ENCODE measurements around the gene SKIC3. TPM values are rescaled to one million over a fixed set of nuclear protein-coding genes. Genes with fewer than 3 reads are reported as not detected.

SKIC3 gene
- total RNA-seq (2022): 75.6 and 78.4 TPM in 2 replicates
- Bru-seq, nascent RNA: percentile 89 among the genes with signal in this experiment
- percentile 89 among the genes with signal in this experiment for BruChase-seq, experiment 1, labeled RNA remaining after a 2-hour chase
- percentile 88 among the genes with signal in this experiment for BruChase-seq, experiment 2, labeled RNA remaining after a 6-hour chase
- long read RNA-seq, full-length matches to known transcripts: 12 of 34 reads
- long read RNA-seq, partial matches to known transcripts: 15 of 34 reads
- long read RNA-seq, other reads (novel, unspliced or antisense): 7 of 34 reads

GRCh38 chr5:95554647-95555548, at the start of gene SKIC3, which contains the start of gene ARSK:
SKIC3 (minus strand) TSS chr5:95554977; CDS start chr5:95547150, 7,827 bp downstream.
ARSK (plus strand) TSS chr5:95555101; CDS start chr5:95555279, 178 bp downstream.
- Mint-ChIP-seq H3K27me3 (ENCODE audit: insufficient read depth, unreplicated experiment) (no peaks in the 10 kb centered on the region), H3K9me3 (ENCODE audit: unreplicated experiment) (no peaks in the 10 kb centered on the region), H3K4me1 (ENCODE audit: low read depth, unreplicated experiment) (peaks cover 20% of the 10 kb centered on the region), H3K27ac (ENCODE audit: unreplicated experiment) (peak within 1 kb of the TSS; percentile 86), H3K4me3 (ENCODE audit: unreplicated experiment) (peak within 1 kb of the TSS; percentile 83), H3K36me3 (ENCODE audit: insufficient read depth, unreplicated experiment) (peaks cover 18% of the 10 kb centered on the region)
- CTCF ChIA-PET: interaction anchor here (0.7 to 1.0 kb wide), 3 partner anchors 92 to 587 kb away, joined by 3 read pairs; no protein-coding TSS in a partner anchor
- H3K9me3 ChIP-seq: no peaks in the 10 kb centered on the region; the same call in 1 of the 2 replicates
- TSS peak; percentile 64 for BruUV-seq (replicated peaks)
- no peaks in the 10 kb centered on the region for H3K27me3 ChIP-seq (replicated peaks; ENCODE audit: control insufficient read depth, insufficient read depth, low read length)
- peak within 1 kb of the TSS; percentile 78 for H3K4me3 ChIP-seq (ENCODE audit: low read depth, low read length)
- peak; percentile 10 to 54 for TF ChIP-seq CTCF (IDR thresholded peaks at IDR 0.05; ENCODE audit: insufficient read depth in 1 of 2, low read depth in 1 of 2, low read length in 1 of 2, severe bottlenecking in 1 of 2, unreplicated experiment in 1 of 2)
- peak; percentile 96 to 97 for DNase-seq
- no peaks in the 10 kb centered on the region for H3K36me3 ChIP-seq (ENCODE audit: control insufficient read depth, insufficient read depth, low read length)
- POLR2A ChIA-PET: interaction anchor here (0.6 to 1.0 kb wide), 4 partner anchors 92 to 905 kb away, joined by 3 to 7 read pairs (median 4); partner anchors contain the start of gene RFESD
- intact Hi-C loops (cut with micrococcal nuclease; ENCODE audit: unreplicated experiment): loop anchor here (1.0 to 10.0 kb wide), 3 partner anchors 52 to 290 kb away; partner anchors contain the start of gene GPR150
- H3K4me1 ChIP-seq: no peaks in the 10 kb centered on the region

GRCh38 chr5:95600557-95600956, 45.8 kb upstream of the SKIC3 start:
- POLR2A ChIA-PET: interaction anchor here (0.5 kb wide), 1 partner anchor 9 kb away, joined by 14 read pairs; no protein-coding TSS in a partner anchor
- TF ChIP-seq CTCF (IDR thresholded peaks at IDR 0.05; ENCODE audit: insufficient read depth in 1 of 2, low read depth in 1 of 2, low read length in 1 of 2, severe bottlenecking in 1 of 2, unreplicated experiment in 1 of 2): no peak
- Mint-ChIP-seq H3K27ac (ENCODE audit: unreplicated experiment) (no peak overlapping the region), H3K36me3 (ENCODE audit: insufficient read depth, unreplicated experiment) (peaks cover 5% of the 10 kb centered on the region), H3K9me3 (ENCODE audit: unreplicated experiment) (no peaks in the 10 kb centered on the region), H3K4me1 (ENCODE audit: low read depth, unreplicated experiment) (peaks cover 8% of the 10 kb centered on the region), H3K4me3 (ENCODE audit: unreplicated experiment) (no peak overlapping the region), H3K27me3 (ENCODE audit: insufficient read depth, unreplicated experiment) (no peaks in the 10 kb centered on the region)
- no peaks in the 10 kb centered on the region for H3K36me3 ChIP-seq (ENCODE audit: control insufficient read depth, insufficient read depth, low read length)
- intact Hi-C loops (cut with micrococcal nuclease; ENCODE audit: unreplicated experiment): no loop called here
- H3K4me1 ChIP-seq: no peaks in the 10 kb centered on the region
- H3K27me3 ChIP-seq (replicated peaks; ENCODE audit: control insufficient read depth, insufficient read depth, low read length): no peaks in the 10 kb centered on the region
- BruUV-seq (replicated peaks): no TSS peak
- no peak for DNase-seq
- H3K9me3 ChIP-seq: no peaks in the 10 kb centered on the region
- H3K4me3 ChIP-seq (ENCODE audit: low read depth, low read length): no peak overlapping the region
- CTCF ChIA-PET: no interaction called here

GRCh38 chr5:95599252-95599651, 44.5 kb upstream of the SKIC3 start:
- no peak for DNase-seq
- Mint-ChIP-seq H3K9me3 (ENCODE audit: unreplicated experiment) (no peaks in the 10 kb centered on the region), H3K36me3 (ENCODE audit: insufficient read depth, unreplicated experiment) (no peaks in the 10 kb centered on the region), H3K4me1 (ENCODE audit: low read depth, unreplicated experiment) (peaks cover 8% of the 10 kb centered on the region), H3K27ac (ENCODE audit: unreplicated experiment) (no peak overlapping the region), H3K27me3 (ENCODE audit: insufficient read depth, unreplicated experiment) (no peaks in the 10 kb centered on the region), H3K4me3 (ENCODE audit: unreplicated experiment) (no peak overlapping the region)
- POLR2A ChIA-PET: no interaction called here
- Histone ChIP-seq H3K36me3 (ENCODE audit: control insufficient read depth, insufficient read depth, low read length) (no peaks in the 10 kb centered on the region), H3K9me3 (no peaks in the 10 kb centered on the region), H3K4me3 (ENCODE audit: low read depth, low read length) (no peak overlapping the region), H3K27me3 (replicated peaks; ENCODE audit: control insufficient read depth, insufficient read depth, low read length) (no peaks in the 10 kb centered on the region), H3K4me1 (no peaks in the 10 kb centered on the region)
- CTCF ChIA-PET: no interaction called here
- intact Hi-C loops (cut with micrococcal nuclease; ENCODE audit: unreplicated experiment): no loop called here
- no peak for TF ChIP-seq CTCF (IDR thresholded peaks at IDR 0.05; ENCODE audit: insufficient read depth in 1 of 2, low read depth in 1 of 2, low read length in 1 of 2, severe bottlenecking in 1 of 2, unreplicated experiment in 1 of 2)
- no TSS peak for BruUV-seq (replicated peaks)

Data from Caco-2 (cell line).